T-helper 2 cell treated with Interferon-gamma antibody and Interleukin-4, amounts not matched to agents 5 μg/mL and 100 μg/mL, for 36 hours (primary cell): Measurements from ENCODE around the gene B4GALNT2.

Experiments
- DNase-seq: peaks from one replicate; pipeline ENCODE4 v3.0.0; 2021; ENCODE audit warnings: low spot score
- H3K27ac Mint-ChIP-seq: one replicate; pipeline ENCODE4 v1.8.0; 2021; ENCODE audit warnings: mild to moderate bottlenecking, mixed read lengths
- H3K27me3 Mint-ChIP-seq: one replicate; pipeline ENCODE4 v1.8.0; 2021; ENCODE audit warnings: low read depth, mixed read lengths
- H3K36me3 Mint-ChIP-seq: one replicate; pipeline ENCODE4 v1.8.0; 2021; ENCODE audit warnings: low read depth, mixed read lengths
- H3K4me1 Mint-ChIP-seq: one replicate; pipeline ENCODE4 v1.8.0; 2021; ENCODE audit warnings: low read depth, mixed read lengths
- H3K4me3 Mint-ChIP-seq: one replicate; pipeline ENCODE4 v1.8.0; 2022; ENCODE audit warnings: mild to moderate bottlenecking, moderate library complexity, mixed read lengths
- H3K9me3 Mint-ChIP-seq: one replicate; pipeline ENCODE4 v1.8.0; 2021; ENCODE audit warnings: mixed read lengths

Gene B4GALNT2

DNA sequence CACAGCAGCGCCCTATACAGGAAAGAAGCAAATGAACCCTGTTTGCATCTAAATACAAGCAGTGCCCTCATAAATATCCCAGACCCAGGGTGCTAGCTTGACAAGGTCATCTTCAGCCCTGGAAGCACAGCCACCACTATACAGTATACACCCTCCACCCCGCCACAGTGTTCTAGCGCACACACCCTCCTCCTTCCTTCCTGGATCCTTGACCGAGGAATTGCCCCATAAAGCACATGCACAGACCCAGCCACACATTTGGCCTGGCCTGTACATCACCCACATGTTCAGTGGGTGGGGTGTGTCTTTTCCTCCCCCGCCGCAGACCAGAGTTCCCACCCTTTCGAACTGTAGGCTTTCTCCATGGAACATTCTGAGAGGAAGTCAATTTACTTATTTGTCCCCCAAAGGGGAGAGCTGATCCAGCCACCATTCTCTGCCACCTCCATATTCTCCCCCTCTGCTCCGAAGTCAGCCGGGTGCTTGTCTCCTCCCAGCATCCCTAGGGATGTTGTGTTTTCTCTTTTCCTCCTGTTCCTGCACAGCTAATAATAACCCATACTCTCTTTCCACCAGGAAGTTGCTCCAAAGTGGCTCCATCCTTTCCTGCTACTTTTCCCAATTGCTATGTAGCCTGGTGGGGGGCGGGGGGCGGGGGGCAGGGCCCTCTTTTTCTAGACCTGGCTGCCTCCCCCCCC is 84.5 kb downstream of the B4GALNT2 start:
- Mint-ChIP-seq H3K36me3 (peaks cover 55% of the 10 kb centered on the region), H3K27ac (peak overlapping the region; percentile 57), H3K27me3 (no peaks in the 10 kb centered on the region), H3K9me3 (no peaks in the 10 kb centered on the region), H3K4me1 (peaks cover 55% of the 10 kb centered on the region), H3K4me3 (peak overlapping the region; percentile 48)
- no peak for DNase-seq

DNA sequence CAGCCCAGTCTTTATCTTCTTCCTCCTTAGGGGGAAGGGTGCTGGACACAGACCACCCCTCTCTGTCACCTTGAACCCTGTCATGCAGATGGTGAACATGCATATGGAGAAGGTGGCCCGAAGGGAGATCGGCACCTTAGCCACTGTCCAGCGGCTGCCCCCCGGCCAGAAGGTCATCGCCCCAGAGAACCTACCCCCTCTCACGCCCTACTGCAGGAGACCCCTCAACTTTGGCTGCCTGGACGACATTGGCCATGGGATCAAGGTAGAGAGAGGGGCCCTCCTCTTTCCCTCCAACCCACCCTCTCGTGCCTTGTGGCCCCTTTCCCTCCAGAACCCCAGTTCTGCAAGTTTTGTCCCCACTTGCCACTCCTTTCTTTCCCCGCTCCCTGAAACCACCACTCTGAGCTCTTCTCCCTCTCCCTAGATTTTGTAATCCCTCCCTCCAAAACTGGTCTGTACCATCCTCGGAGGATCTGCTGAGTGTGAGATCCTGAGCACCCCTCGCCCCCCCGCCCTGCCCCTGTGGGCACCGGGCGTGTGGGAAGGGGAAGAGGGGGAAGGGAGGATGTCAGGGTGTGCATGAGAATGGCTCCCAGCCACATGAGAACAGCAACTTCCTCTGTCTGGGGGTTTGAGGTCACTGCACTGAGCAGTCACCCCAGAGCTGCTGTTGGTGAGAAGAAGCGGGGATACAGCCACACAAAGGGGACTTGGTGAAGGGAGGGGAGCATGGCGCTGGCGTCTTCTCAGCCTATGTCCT is 85.3 kb downstream of the B4GALNT2 start:
- Mint-ChIP-seq H3K27ac (peak overlapping the region; percentile 88), H3K9me3 (no peaks in the 10 kb centered on the region), H3K27me3 (no peaks in the 10 kb centered on the region), H3K4me3 (peak overlapping the region; percentile 82), H3K4me1 (peaks cover 51% of the 10 kb centered on the region), H3K36me3 (peaks cover 57% of the 10 kb centered on the region)
- DNase-seq = peak; percentile 64

DNA sequence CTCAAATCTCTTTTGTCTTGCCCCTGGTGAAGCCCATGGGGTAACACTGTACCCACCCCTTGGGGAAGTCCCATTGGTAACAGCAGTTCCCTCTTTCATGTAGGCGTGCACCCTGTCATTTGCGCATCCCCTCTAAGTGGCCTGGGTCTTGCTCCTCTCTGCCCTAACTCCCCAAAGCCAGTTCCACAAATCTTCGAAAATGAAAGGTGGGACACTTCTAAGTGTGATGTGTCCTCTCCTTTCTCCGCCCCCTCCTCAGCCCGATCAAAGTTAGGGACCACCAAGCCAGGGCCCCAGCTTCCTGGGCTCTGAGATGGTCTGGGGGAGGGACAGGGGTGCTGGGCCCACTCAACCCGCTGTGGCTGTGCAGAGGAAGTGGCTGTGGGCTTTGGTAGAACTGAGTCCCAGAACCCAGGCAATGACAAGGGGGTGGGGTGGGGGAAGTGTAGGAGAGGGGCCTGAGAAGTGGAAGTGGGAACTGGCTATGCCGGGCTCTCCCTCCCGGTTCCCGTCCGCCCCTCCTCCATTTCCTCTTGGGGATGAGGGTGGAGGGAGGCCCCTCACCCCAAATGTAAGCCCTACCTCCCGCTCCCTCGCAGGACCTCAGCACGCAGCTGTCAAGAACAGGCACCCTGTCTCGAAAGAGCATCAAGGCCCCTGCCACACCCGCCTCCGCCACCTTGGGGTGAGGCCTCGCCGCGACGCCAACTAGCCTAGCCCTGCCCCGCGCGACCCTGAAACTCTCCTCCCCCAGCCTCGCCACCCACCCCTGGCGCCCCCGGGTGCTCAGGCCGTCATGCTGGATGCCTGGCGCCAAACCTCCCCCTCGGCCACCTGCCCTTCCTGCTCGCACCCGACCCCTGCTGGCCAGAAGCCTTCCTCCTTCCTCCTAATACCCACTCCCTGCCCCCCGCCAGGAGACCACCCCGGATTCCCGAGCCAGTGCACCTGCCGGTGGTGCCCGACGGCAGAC is 86.7 kb downstream of the B4GALNT2 start:
- Mint-ChIP-seq H3K27me3 (peaks cover 3% of the 10 kb centered on the region), H3K27ac (peak overlapping the region; percentile 71), H3K36me3 (peaks cover 57% of the 10 kb centered on the region), H3K9me3 (no peaks in the 10 kb centered on the region), H3K4me3 (peak overlapping the region; percentile 55), H3K4me1 (peaks cover 48% of the 10 kb centered on the region)
- peak; percentile 42 for DNase-seq

GRCh38 chr17:49219987-49220386 is 87.4 kb downstream of the B4GALNT2 start:
- H3K9me3 Mint-ChIP-seq = no peaks in the 10 kb centered on the region
- no peak overlapping the region for H3K4me3 Mint-ChIP-seq
- peaks cover 46% of the 10 kb centered on the region for H3K4me1 Mint-ChIP-seq
- H3K27me3 Mint-ChIP-seq = peaks cover 8% of the 10 kb centered on the region
- no peak overlapping the region for H3K27ac Mint-ChIP-seq
- DNase-seq = no peak
- H3K36me3 Mint-ChIP-seq = peaks cover 54% of the 10 kb centered on the region

GRCh38 chr17:49223168-49223516 is 90.6 kb downstream of the B4GALNT2 start:
- Mint-ChIP-seq H3K4me1 (peaks cover 31% of the 10 kb centered on the region), H3K4me3 (peak overlapping the region; percentile 72), H3K27me3 (peaks cover 23% of the 10 kb centered on the region), H3K27ac (no peak overlapping the region), H3K36me3 (peaks cover 36% of the 10 kb centered on the region), H3K9me3 (no peaks in the 10 kb centered on the region)
- no peak for DNase-seq

- no peaks in the 10 kb centered on the region for H3K9me3 Mint-ChIP-seq
- peaks cover 26% of the 10 kb centered on the region for H3K27me3 Mint-ChIP-seq
- no peak overlapping the region for H3K27ac Mint-ChIP-seq
- H3K36me3 Mint-ChIP-seq = peaks cover 33% of the 10 kb centered on the region
- H3K4me3 Mint-ChIP-seq = peak overlapping the region; percentile 72
- peak; percentile 55 for DNase-seq
- H3K4me1 Mint-ChIP-seq = peaks cover 28% of the 10 kb centered on the region
Observed at GRCh38 chr17:49223517-49224197, 91.1 kb downstream of the B4GALNT2 start.

GRCh38 chr17:49224198-49224996 is 91.8 kb downstream of the B4GALNT2 start:
- no peaks in the 10 kb centered on the region for H3K9me3 Mint-ChIP-seq
- peaks cover 28% of the 10 kb centered on the region for H3K36me3 Mint-ChIP-seq
- H3K27ac Mint-ChIP-seq = no peak overlapping the region
- peaks cover 24% of the 10 kb centered on the region for H3K4me1 Mint-ChIP-seq
- H3K4me3 Mint-ChIP-seq = peak overlapping the region; percentile 72
- peak; percentile 41 for DNase-seq
- peaks cover 32% of the 10 kb centered on the region for H3K27me3 Mint-ChIP-seq

- H3K27me3 Mint-ChIP-seq = peaks cover 36% of the 10 kb centered on the region
- peaks cover 27% of the 10 kb centered on the region for H3K36me3 Mint-ChIP-seq
- no peak for DNase-seq
- no peak overlapping the region for H3K27ac Mint-ChIP-seq
- no peaks in the 10 kb centered on the region for H3K9me3 Mint-ChIP-seq
- peaks cover 24% of the 10 kb centered on the region for H3K4me1 Mint-ChIP-seq
- H3K4me3 Mint-ChIP-seq = peak overlapping the region; percentile 53
Observed at GRCh38 chr17:49224997-49225337, 92.4 kb downstream of the B4GALNT2 start.

GRCh38 chr17:49225554-49226236 is 93.1 kb downstream of the B4GALNT2 start:
- Mint-ChIP-seq H3K4me1 (peaks cover 21% of the 10 kb centered on the region), H3K9me3 (no peaks in the 10 kb centered on the region), H3K27me3 (peaks cover 36% of the 10 kb centered on the region), H3K27ac (no peak overlapping the region), H3K4me3 (no peak overlapping the region), H3K36me3 (peaks cover 23% of the 10 kb centered on the region)
- DNase-seq = no peak
